HCT116 (cell line): Measurements from ENCODE around the gene CCDC102B. TPM values are rescaled to one million over a fixed set of nuclear protein-coding genes. Genes with fewer than 3 reads are reported as not detected.

Source experiments
- ATAC-seq: fragments of 200-7000 bp; cut with Tn5 transposase; 2 replicates; pipeline ENCODE4 v1.9.1; 2020; ENCODE audit warnings: mild to moderate bottlenecking, moderate library complexity
- BruUV-seq: library from RNA; stranded (reverse); fragments of 400-500 nt; replicated peaks from 2 replicates; lab custom pipeline; 2021; lab: Mats Ljungman, UMichigan
- CTCF ChIA-PET: fragments of 300-600 bp; sonication (Branson Sonifier 250); formaldehyde crosslinking; loops from one replicate; lab custom pipeline; 2021; ENCODE audit warnings: antibody characterized with exemption; lab: Charles Lee
- POLR2A ChIA-PET: fragments of 300-600, 350-600 bp; sonication (Branson Sonifier 250); formaldehyde crosslinking; loops from one replicate; lab custom pipeline; 2021; ENCODE audit warnings: antibody characterized with exemption; lab: Charles Lee
- RAD21 ChIA-PET, 2 experiments: fragments of 300-600 bp; sonication (Branson Sonifier 250); formaldehyde crosslinking; loops; one replicate each; lab custom pipeline; 2023; ENCODE audit warnings: low total read pairs in 2 of 2; ENCODE audit not compliant: uncharacterized antibody in 2 of 2, unreplicated experiment in 2 of 2, low non-redundant PET in 1 of 2; lab: Charles Lee
- DNase-seq: peaks from one replicate; pipeline ENCODE4 v3.0.0-alpha.2; 2010; ENCODE audit warnings: low read depth, low spot score
- H2AFZ ChIP-seq: fragments of 200-600 bp; shearing (Covaris generic), sonication (generic); 2 replicates; pipeline ENCODE4 v1.6.1; 2017; ENCODE audit warnings: low read depth, mixed run types, mixed read lengths, antibody characterized with exemption, low read length; ENCODE audit not compliant: poor library complexity, severe bottlenecking
- H3K27ac ChIP-seq: 2 replicates; pipeline ENCODE4 v1.5.1; 2012; ENCODE audit warnings: low read depth, low read length
- H3K27me3 ChIP-seq: fragments of 200-600 bp; sonication (generic); 2 replicates; pipeline ENCODE4 v1.6.1; 2016; ENCODE audit warnings: mixed run types, low read length, mixed read lengths; ENCODE audit not compliant: insufficient read depth
- H3K36me3 ChIP-seq, 2 experiments: fragments of 200-500 bp in 1 of 2; fragments of 200-600 bp in 1 of 2; sonication (Bioruptor generic) in 1 of 2; sonication (generic) in 1 of 2; 2 replicates each; pipeline versions ENCODE4 v1.5.1 to v1.6.1; 2014 to 2016; ENCODE audit warnings: low read length in 2 of 2, inconsistent platforms in 1 of 2, mixed read lengths in 1 of 2, mixed run types in 1 of 2; ENCODE audit not compliant: insufficient read depth in 2 of 2, control insufficient read depth in 1 of 2
- H3K4me1 ChIP-seq, 2 experiments: fragments of 200-600 bp in 1 of 2; sonication (generic) in 1 of 2; 2 replicates each; pipeline versions ENCODE4 v1.5.1 to v1.6.1; 2012 to 2017; ENCODE audit warnings: low read length in 2 of 2, inconsistent platforms in 1 of 2, mild to moderate bottlenecking in 1 of 2, mixed read lengths in 1 of 2, mixed run types in 1 of 2, moderate library complexity in 1 of 2; ENCODE audit not compliant: insufficient read depth in 2 of 2, control insufficient read depth in 1 of 2
- H3K4me2 ChIP-seq: fragments of 200-600 bp; sonication (generic); 2 replicates; pipeline ENCODE4 v1.6.1; 2017; ENCODE audit warnings: mixed run types, low read length, mixed read lengths
- H3K4me3 ChIP-seq, 2 experiments: fragments of 200-600 bp in 1 of 2; sonication (generic) in 1 of 2; replicated peaks in 1 of 2; 2 replicates each; pipeline ENCODE4 v1.5.1; 2011 to 2016; ENCODE audit warnings: low read length in 2 of 2, control low read depth in 1 of 2, low read depth in 1 of 2, mild to moderate bottlenecking in 1 of 2, mixed read lengths in 1 of 2, mixed run types in 1 of 2
- H3K79me2 ChIP-seq: fragments of 200-600 bp; sonication (generic); 2 replicates; pipeline ENCODE4 v1.6.1; 2017; ENCODE audit warnings: mild to moderate bottlenecking, mixed run types, low read length, moderate library complexity, mixed read lengths; ENCODE audit not compliant: insufficient read depth
- H3K9ac ChIP-seq: fragments of 200-600 bp; sonication (generic); 2 replicates; pipeline ENCODE4 v1.6.1; 2016; ENCODE audit warnings: low read length, mixed read lengths
- H3K9me2 ChIP-seq: fragments of 200-600 bp; sonication (generic), shearing (Covaris generic); 2 replicates; pipeline ENCODE4 v1.6.1; 2017; ENCODE audit warnings: mixed run types, mild to moderate bottlenecking, moderate library complexity; ENCODE audit not compliant: insufficient read depth
- H3K9me3 ChIP-seq, 2 experiments: fragments of 200-500 bp in 1 of 2; fragments of 200-600 bp in 1 of 2; sonication (Bioruptor generic) in 1 of 2; sonication (generic) in 1 of 2; 2 replicates each; pipeline ENCODE4 v1.6.1; 2014 to 2017; ENCODE audit warnings: low read length in 2 of 2, mixed read lengths in 2 of 2, inconsistent platforms in 1 of 2, low read depth in 1 of 2, mild to moderate bottlenecking in 1 of 2, mixed run types in 1 of 2, moderate library complexity in 1 of 2; ENCODE audit not compliant: control insufficient read depth in 1 of 2, insufficient read depth in 1 of 2
- H4K20me1 ChIP-seq: fragments of 200-600 bp; sonication (generic), shearing (Covaris generic); 2 replicates; pipeline ENCODE4 v1.6.1; 2017; ENCODE audit warnings: mixed run types, mild to moderate bottlenecking, moderate library complexity; ENCODE audit not compliant: insufficient read depth
- CBX3 ChIP-seq: IDR thresholded peaks from 2 replicates; pipeline ENCODE4 v1.6.1; 2012; ENCODE audit warnings: low read depth
- CEBPB ChIP-seq: IDR thresholded peaks from 2 replicates; pipeline ENCODE4 v1.6.1; 2012; ENCODE audit warnings: low read depth
- EZH2phosphoT487 ChIP-seq: fragments of 200-600 bp; IDR thresholded peaks from 2 replicates; pipeline ENCODE4 v1.6.1; 2018; ENCODE audit warnings: antibody characterized with exemption, borderline replicate concordance
- POLR2A ChIP-seq: IDR thresholded peaks from 2 replicates; pipeline ENCODE4 v1.7.0; 2011; ENCODE audit warnings: borderline replicate concordance; ENCODE audit not compliant: insufficient read depth, insufficient read length; ENCODE audit errors: extremely low read depth
- SP1 ChIP-seq: IDR thresholded peaks from 2 replicates; pipeline ENCODE4 v1.6.1; 2012; ENCODE audit warnings: low read depth
- SRF ChIP-seq: IDR thresholded peaks from 2 replicates; pipeline ENCODE4 v1.6.1; 2012; ENCODE audit warnings: low read depth
- ZFX ChIP-seq: fragments of 450-650 bp; IDR thresholded peaks from 2 replicates; pipeline ENCODE4 v1.6.1; 2017
- ZNF274 ChIP-seq: fragments of 200-500 bp; sonication (Bioruptor generic); IDR thresholded peaks from 2 replicates; pipeline ENCODE4 v1.6.1; 2014; ENCODE audit warnings: mild to moderate bottlenecking, low read depth, low read length, inconsistent platforms
- intact Hi-C: fragments of 100-400 bp; cut with micrococcal nuclease; formaldehyde crosslinking; loops from 2 replicates; pipeline ENCODE4 v1.10.0; 2022
- total RNA-seq: library from RNA; stranded (reverse); gene quantifications from one replicate; pipeline ENCODE4 v1.2.1, GENCODE V29; 2021; ENCODE audit not compliant: unreplicated experiment
- TF ChIP-seq, protein P1 (sequence below), 3 experiments: fragments of 200-600 bp in 1 of 3; sonication (generic) in 1 of 3; IDR thresholded peaks in 2 of 3; conservative IDR thresholded peaks in 1 of 3; 2 replicates each; pipeline ENCODE4 v1.5.1; 2012 to 2017; ENCODE audit warnings: low read depth in 2 of 3, low read length in 2 of 3, antibody characterized with exemption in 1 of 3, borderline replicate concordance in 1 of 3, control low read depth in 1 of 3, mild to moderate bottlenecking in 1 of 3, mixed read lengths in 1 of 3, mixed run types in 1 of 3, moderate library complexity in 1 of 3; ENCODE audit not compliant: insufficient read depth in 1 of 3
- TF ChIP-seq, protein P2 (sequence below): IDR thresholded peaks from 2 replicates; pipeline ENCODE4 v1.6.1; 2012; ENCODE audit warnings: low read depth
- TF ChIP-seq, protein P3 (sequence below): IDR thresholded peaks from 2 replicates; pipeline ENCODE4 v1.6.1; 2011; ENCODE audit warnings: mild to moderate bottlenecking, low read length, moderate library complexity; ENCODE audit not compliant: insufficient replicate concordance; ENCODE audit errors: extremely low read depth
- TF ChIP-seq, protein P4 (sequence below): IDR thresholded peaks from 2 replicates; pipeline ENCODE4 v1.6.1; 2012

CCDC102B gene
- total RNA-seq, 1 experiment from 2014 or later = 1.9 TPM

DNA sequence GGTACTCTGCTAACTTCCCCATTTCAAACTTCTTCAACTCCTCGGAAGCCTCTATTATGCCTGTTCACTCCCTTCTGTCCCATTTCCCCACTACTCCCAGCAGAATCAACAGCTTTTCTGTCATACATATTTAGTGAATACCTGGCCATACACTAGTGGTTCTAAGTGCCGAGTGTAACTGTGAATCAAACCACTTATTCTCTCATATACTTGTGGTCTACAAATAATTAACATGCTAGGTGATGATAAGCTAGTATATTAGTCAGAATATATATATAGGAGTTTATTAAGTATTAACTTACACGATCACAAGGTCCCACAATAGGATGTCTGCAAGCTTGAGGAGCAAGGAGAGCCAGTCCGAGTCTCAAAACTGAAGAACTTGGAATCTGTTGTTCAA lies 150.7 kb downstream of the CCDC102B start:
- no peak overlapping the region for H3K4me3 ChIP-seq
- intact Hi-C loops = no loop called here
- no peaks in the 10 kb centered on the region for H3K4me1 ChIP-seq
- no peak for TF ChIP-seq POLR2A
- no peak for TF ChIP-seq EZH2phosphoT487
- TF ChIP-seq ZFX = no peak
- TF ChIP-seq SP1 = no peak
- no peak for TF ChIP-seq CEBPB
- TF ChIP-seq, protein P1, sequence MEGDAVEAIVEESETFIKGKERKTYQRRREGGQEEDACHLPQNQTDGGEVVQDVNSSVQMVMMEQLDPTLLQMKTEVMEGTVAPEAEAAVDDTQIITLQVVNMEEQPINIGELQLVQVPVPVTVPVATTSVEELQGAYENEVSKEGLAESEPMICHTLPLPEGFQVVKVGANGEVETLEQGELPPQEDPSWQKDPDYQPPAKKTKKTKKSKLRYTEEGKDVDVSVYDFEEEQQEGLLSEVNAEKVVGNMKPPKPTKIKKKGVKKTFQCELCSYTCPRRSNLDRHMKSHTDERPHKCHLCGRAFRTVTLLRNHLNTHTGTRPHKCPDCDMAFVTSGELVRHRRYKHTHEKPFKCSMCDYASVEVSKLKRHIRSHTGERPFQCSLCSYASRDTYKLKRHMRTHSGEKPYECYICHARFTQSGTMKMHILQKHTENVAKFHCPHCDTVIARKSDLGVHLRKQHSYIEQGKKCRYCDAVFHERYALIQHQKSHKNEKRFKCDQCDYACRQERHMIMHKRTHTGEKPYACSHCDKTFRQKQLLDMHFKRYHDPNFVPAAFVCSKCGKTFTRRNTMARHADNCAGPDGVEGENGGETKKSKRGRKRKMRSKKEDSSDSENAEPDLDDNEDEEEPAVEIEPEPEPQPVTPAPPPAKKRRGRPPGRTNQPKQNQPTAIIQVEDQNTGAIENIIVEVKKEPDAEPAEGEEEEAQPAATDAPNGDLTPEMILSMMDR (IDR thresholded peaks at IDR 0.05 in 2 of 3, conservative IDR thresholded peaks at IDR 0.05 in 1 of 3; ENCODE audit: borderline replicate concordance in 1 of 3, insufficient read depth in 1 of 3, low read depth in 2 of 3, low read length in 2 of 3) = no peak
- no peak for TF ChIP-seq SRF
- TF ChIP-seq, protein P2, sequence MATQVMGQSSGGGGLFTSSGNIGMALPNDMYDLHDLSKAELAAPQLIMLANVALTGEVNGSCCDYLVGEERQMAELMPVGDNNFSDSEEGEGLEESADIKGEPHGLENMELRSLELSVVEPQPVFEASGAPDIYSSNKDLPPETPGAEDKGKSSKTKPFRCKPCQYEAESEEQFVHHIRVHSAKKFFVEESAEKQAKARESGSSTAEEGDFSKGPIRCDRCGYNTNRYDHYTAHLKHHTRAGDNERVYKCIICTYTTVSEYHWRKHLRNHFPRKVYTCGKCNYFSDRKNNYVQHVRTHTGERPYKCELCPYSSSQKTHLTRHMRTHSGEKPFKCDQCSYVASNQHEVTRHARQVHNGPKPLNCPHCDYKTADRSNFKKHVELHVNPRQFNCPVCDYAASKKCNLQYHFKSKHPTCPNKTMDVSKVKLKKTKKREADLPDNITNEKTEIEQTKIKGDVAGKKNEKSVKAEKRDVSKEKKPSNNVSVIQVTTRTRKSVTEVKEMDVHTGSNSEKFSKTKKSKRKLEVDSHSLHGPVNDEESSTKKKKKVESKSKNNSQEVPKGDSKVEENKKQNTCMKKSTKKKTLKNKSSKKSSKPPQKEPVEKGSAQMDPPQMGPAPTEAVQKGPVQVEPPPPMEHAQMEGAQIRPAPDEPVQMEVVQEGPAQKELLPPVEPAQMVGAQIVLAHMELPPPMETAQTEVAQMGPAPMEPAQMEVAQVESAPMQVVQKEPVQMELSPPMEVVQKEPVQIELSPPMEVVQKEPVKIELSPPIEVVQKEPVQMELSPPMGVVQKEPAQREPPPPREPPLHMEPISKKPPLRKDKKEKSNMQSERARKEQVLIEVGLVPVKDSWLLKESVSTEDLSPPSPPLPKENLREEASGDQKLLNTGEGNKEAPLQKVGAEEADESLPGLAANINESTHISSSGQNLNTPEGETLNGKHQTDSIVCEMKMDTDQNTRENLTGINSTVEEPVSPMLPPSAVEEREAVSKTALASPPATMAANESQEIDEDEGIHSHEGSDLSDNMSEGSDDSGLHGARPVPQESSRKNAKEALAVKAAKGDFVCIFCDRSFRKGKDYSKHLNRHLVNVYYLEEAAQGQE = no peak
- TF ChIP-seq ZNF274 = no peak
- no peak for TF ChIP-seq CBX3
- TF ChIP-seq, protein P3, sequence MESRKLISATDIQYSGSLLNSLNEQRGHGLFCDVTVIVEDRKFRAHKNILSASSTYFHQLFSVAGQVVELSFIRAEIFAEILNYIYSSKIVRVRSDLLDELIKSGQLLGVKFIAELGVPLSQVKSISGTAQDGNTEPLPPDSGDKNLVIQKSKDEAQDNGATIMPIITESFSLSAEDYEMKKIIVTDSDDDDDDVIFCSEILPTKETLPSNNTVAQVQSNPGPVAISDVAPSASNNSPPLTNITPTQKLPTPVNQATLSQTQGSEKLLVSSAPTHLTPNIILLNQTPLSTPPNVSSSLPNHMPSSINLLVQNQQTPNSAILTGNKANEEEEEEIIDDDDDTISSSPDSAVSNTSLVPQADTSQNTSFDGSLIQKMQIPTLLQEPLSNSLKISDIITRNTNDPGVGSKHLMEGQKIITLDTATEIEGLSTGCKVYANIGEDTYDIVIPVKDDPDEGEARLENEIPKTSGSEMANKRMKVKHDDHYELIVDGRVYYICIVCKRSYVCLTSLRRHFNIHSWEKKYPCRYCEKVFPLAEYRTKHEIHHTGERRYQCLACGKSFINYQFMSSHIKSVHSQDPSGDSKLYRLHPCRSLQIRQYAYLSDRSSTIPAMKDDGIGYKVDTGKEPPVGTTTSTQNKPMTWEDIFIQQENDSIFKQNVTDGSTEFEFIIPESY = no peak
- TF ChIP-seq, protein P4, sequence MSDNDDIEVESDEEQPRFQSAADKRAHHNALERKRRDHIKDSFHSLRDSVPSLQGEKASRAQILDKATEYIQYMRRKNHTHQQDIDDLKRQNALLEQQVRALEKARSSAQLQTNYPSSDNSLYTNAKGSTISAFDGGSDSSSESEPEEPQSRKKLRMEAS = no peak
- H3K9me2 ChIP-seq = no peaks in the 10 kb centered on the region
- ChIA-PET CTCF (no interaction called here), RAD21 (no interaction called here), POLR2A (no interaction called here)
- no peaks in the 10 kb centered on the region for H3K79me2 ChIP-seq
- H3K9ac ChIP-seq = no peak overlapping the region
- no peak overlapping the region for H3K4me2 ChIP-seq
- no peaks in the 10 kb centered on the region for H4K20me1 ChIP-seq
- H3K27me3 ChIP-seq = no peaks in the 10 kb centered on the region
- no peak overlapping the region for H3K27ac ChIP-seq
- BruUV-seq = no TSS peak
- H3K9me3 ChIP-seq = no peaks in the 10 kb centered on the region
- ATAC-seq (no peak), DNase-seq (no peak)
- H2AFZ ChIP-seq = no peak overlapping the region
- H3K36me3 ChIP-seq = no peaks in the 10 kb centered on the region
